IMR-90 (cell line): ENCODE results near the gene MS4A15. TPM values are rescaled to one million over a fixed set of nuclear protein-coding genes. Genes with fewer than 3 reads are reported as not detected.

Source experiments
- ATAC-seq: fragments of 200-7000 bp; cut with Tn5 transposase; 2 replicates; pipeline ENCODE4 v1.9.1; 2020; ENCODE audit warnings: low read depth, mild to moderate bottlenecking, moderate library complexity
- BruUV-seq: library from RNA; stranded (reverse); fragments of 400-500 nt; replicated peaks from 2 replicates; lab custom pipeline; 2021; lab: Mats Ljungman, UMichigan
- CTCF ChIA-PET: fragments of 300-600 bp; formaldehyde crosslinking; extraction: SDS; loops from one replicate; lab custom pipeline; 2021; ENCODE audit warnings: antibody characterized with exemption; lab: Yijun Ruan, JAX
- POLR2A ChIA-PET: fragments of 300-600 bp; sonication (Branson Sonifier 250); formaldehyde crosslinking; loops from one replicate; lab custom pipeline; 2022; ENCODE audit warnings: antibody characterized with exemption; ENCODE audit not compliant: unreplicated experiment; lab: Charles Lee
- DNase-seq: peaks from one replicate; pipeline ENCODE4 v3.0.0; 2013
- H2AFZ ChIP-seq: replicated peaks from 2 replicates; pipeline ENCODE3; 2013; ENCODE audit warnings: low read length, mild to moderate bottlenecking; ENCODE audit not compliant: poor library complexity
- H2AK5ac ChIP-seq: 2 replicates; pipeline ENCODE4 v1.6.1; 2013; ENCODE audit warnings: low read depth, low read length, inconsistent platforms
- H2AK9ac ChIP-seq: replicated peaks from 2 replicates; pipeline ENCODE3; 2013; ENCODE audit warnings: mild to moderate bottlenecking, low read depth, low read length, moderate library complexity; ENCODE audit not compliant: poor library complexity
- H2BK120ac ChIP-seq: 2 replicates; pipeline ENCODE4 v1.6.1; 2013; ENCODE audit warnings: low read depth, low read length, inconsistent platforms
- H2BK15ac ChIP-seq: 3 replicates; pipeline ENCODE4 v1.6.1; 2013; ENCODE audit warnings: low read depth, low read length, inconsistent platforms
- H2BK20ac ChIP-seq: 2 replicates; pipeline ENCODE4 v1.6.1; 2013; ENCODE audit warnings: low read depth, mild to moderate bottlenecking, inconsistent platforms, low read length, moderate library complexity
- H2BK5ac ChIP-seq: 2 replicates; pipeline ENCODE4 v1.6.1; 2013; ENCODE audit warnings: mild to moderate bottlenecking, low read depth, low read length, inconsistent platforms; ENCODE audit not compliant: poor library complexity, severe bottlenecking
- H3K14ac ChIP-seq: replicated peaks from 2 replicates; pipeline ENCODE4 v1.6.1; 2013; ENCODE audit warnings: low read depth, low read length, inconsistent platforms
- H3K18ac ChIP-seq: 2 replicates; pipeline ENCODE4 v1.6.1; 2013; ENCODE audit warnings: low read depth, low read length, control low read depth
- H3K23ac ChIP-seq: 2 replicates; pipeline ENCODE4 v1.6.1; 2013; ENCODE audit warnings: low read depth, low read length, inconsistent platforms
- H3K27ac ChIP-seq: 2 replicates; pipeline ENCODE4 v1.5.1; 2013; ENCODE audit warnings: mild to moderate bottlenecking, control low read depth, low read length; ENCODE audit not compliant: insufficient read depth
- H3K27me3 ChIP-seq: 2 replicates; pipeline ENCODE4 v1.6.1; 2013; ENCODE audit warnings: low read length; ENCODE audit not compliant: control insufficient read depth, insufficient read depth
- H3K36me3 ChIP-seq: 2 replicates; pipeline ENCODE4 v1.6.1; 2013; ENCODE audit warnings: low read length, mixed read lengths; ENCODE audit not compliant: control insufficient read depth, insufficient read depth
- H3K4ac ChIP-seq: 2 replicates; pipeline ENCODE4 v1.6.1; 2013; ENCODE audit warnings: low read depth, low read length, inconsistent platforms
- H3K4me1 ChIP-seq: 2 replicates; pipeline ENCODE4 v1.6.1; 2013; ENCODE audit warnings: low read length, mixed read lengths; ENCODE audit not compliant: control insufficient read depth, insufficient read depth
- H3K4me2 ChIP-seq: 2 replicates; pipeline ENCODE4 v1.6.1; 2013; ENCODE audit warnings: low read depth, mild to moderate bottlenecking, control low read depth, low read length, moderate library complexity
- H3K4me3 ChIP-seq: 2 replicates; pipeline ENCODE4 v1.5.1; 2013; ENCODE audit warnings: low read depth, mild to moderate bottlenecking, control low read depth, low read length, moderate library complexity; ENCODE audit not compliant: insufficient read depth
- H3K56ac ChIP-seq: 2 replicates; pipeline ENCODE4 v1.6.1; 2013; ENCODE audit warnings: low read length, inconsistent platforms; ENCODE audit not compliant: insufficient read depth; ENCODE audit errors: extremely low read depth
- H3K79me1 ChIP-seq, 2 experiments: 2 replicates each; pipeline ENCODE4 v1.6.1; 2013; ENCODE audit warnings: low read length in 2 of 2, inconsistent platforms in 1 of 2, low read depth in 1 of 2
- H3K9ac ChIP-seq: 2 replicates; pipeline ENCODE4 v1.6.1; 2013; ENCODE audit warnings: low read depth, low read length, control low read depth
- H3K9me1 ChIP-seq: 2 replicates; pipeline ENCODE4 v1.6.1; 2013; ENCODE audit warnings: low read length, inconsistent platforms; ENCODE audit not compliant: insufficient read depth
- H3K9me3 ChIP-seq: 2 replicates; pipeline ENCODE4 v1.6.1; 2013; ENCODE audit warnings: low read length; ENCODE audit not compliant: control insufficient read depth, insufficient read depth
- H4K20me1 ChIP-seq: 2 replicates; pipeline ENCODE4 v1.6.1; 2013; ENCODE audit warnings: low read length, inconsistent platforms; ENCODE audit not compliant: insufficient read depth
- H4K5ac ChIP-seq: 2 replicates; pipeline ENCODE4 v1.6.1; 2013; ENCODE audit warnings: mild to moderate bottlenecking, low read depth, low read length, control low read depth
- H4K8ac ChIP-seq, 2 experiments: 2 replicates each; pipeline ENCODE4 v1.6.1; 2013; ENCODE audit warnings: low read depth in 2 of 2, low read length in 2 of 2, control low read depth in 1 of 2, inconsistent platforms in 1 of 2
- H4K91ac ChIP-seq: 2 replicates; pipeline ENCODE4 v1.6.1; 2013; ENCODE audit warnings: low read depth, low read length, inconsistent platforms; ENCODE audit not compliant: insufficient read depth
- BHLHE40 ChIP-seq: fragments of 150-350 bp; IDR thresholded peaks from 2 replicates; pipeline ENCODE4 v1.6.1; 2016; ENCODE audit warnings: mild to moderate bottlenecking, low read depth, low read length
- CEBPB ChIP-seq: IDR thresholded peaks from 2 replicates; pipeline ENCODE4 v1.6.1; 2012; ENCODE audit warnings: low read depth, low read length, improper control_type of control experiment
- CHD1 ChIP-seq: IDR thresholded peaks from 2 replicates; pipeline ENCODE4 v1.6.1; 2012; ENCODE audit warnings: low read depth, low read length, improper control_type of control experiment
- MAFK ChIP-seq: IDR thresholded peaks from 2 replicates; pipeline ENCODE4 v1.6.1; 2012; ENCODE audit warnings: low read depth, low read length, improper control_type of control experiment
- NFE2L2 ChIP-seq: fragments of 150-350 bp; IDR thresholded peaks from 2 replicates; pipeline ENCODE4 v1.6.1; 2016; ENCODE audit warnings: low read depth, mild to moderate bottlenecking, low read length
- POLR2A ChIP-seq: IDR thresholded peaks from 2 replicates; pipeline ENCODE4 v1.6.1; 2012; ENCODE audit warnings: mild to moderate bottlenecking, low read depth, low read length
- RAD21 ChIP-seq: IDR thresholded peaks from 2 replicates; pipeline ENCODE4 v1.6.1; 2012; ENCODE audit warnings: low read length, improper control_type of control experiment
- RCOR1 ChIP-seq: IDR thresholded peaks from 2 replicates; pipeline ENCODE4 v1.6.1; 2012; ENCODE audit warnings: mild to moderate bottlenecking, low read length, improper control_type of control experiment; ENCODE audit not compliant: insufficient replicate concordance
- RFX5 ChIP-seq: IDR thresholded peaks from 2 replicates; pipeline ENCODE4 v1.8.0; 2012; ENCODE audit warnings: low read depth, mild to moderate bottlenecking, low read length, moderate library complexity
- SMC3 ChIP-seq: fragments of 150-350 bp; IDR thresholded peaks from 2 replicates; pipeline ENCODE4 v1.6.1; 2016; ENCODE audit warnings: low read depth, mild to moderate bottlenecking, antibody characterized with exemption, low read length, moderate library complexity
- WGBS, 2 experiments: methylation state at CpG; one replicate each; pipeline versions ENCODE4 v1.1.5 to v1.1.7; 2013; ENCODE audit warnings: missing lambda C conversion rate in 2 of 2; ENCODE audit not compliant: insufficient read length in 1 of 2; ENCODE audit errors: extremely low coverage in 2 of 2; 5-methylcytosine and 5-hydroxymethylcytosine counted together
- dilution Hi-C: fragments of 300-500 bp; cut with HindIII; formaldehyde crosslinking; loops from one replicate; pipeline ENCODE4 v1.14.3; 2018; ENCODE audit warnings: low sequenced_read_pairs; ENCODE audit not compliant: unreplicated experiment
- in situ Hi-C: fragments of 300-500 bp; cut with MboI; formaldehyde crosslinking; loops from 3 replicates; pipeline ENCODE4 v1.14.3; 2019; ENCODE audit warnings: low sequenced_read_pairs, inconsistent platforms, mixed read lengths
- intact Hi-C: fragments of 100-400 bp; cut with micrococcal nuclease; formaldehyde crosslinking; loops from 2 replicates; pipeline ENCODE4 v1.10.0; 2022
- polyA plus RNA-seq, 3 experiments: library from polyadenylated mRNA; depleted of rRNA; stranded (reverse); fragments of >200 nt; gene quantifications; 2 replicates each; pipeline ENCODE4 v1.2.3, GENCODE V29; 2012; ENCODE audit warnings: low replicate concordance in 1 of 3
- total RNA-seq: library from RNA; depleted of rRNA; stranded (reverse); fragments of >200 nt; gene quantifications from 2 replicates; pipeline ENCODE4 v1.2.3, GENCODE V29; 2012
- TF ChIP-seq, protein P1 (sequence below): fragments of 150-350 bp; IDR thresholded peaks from 2 replicates; pipeline ENCODE4 v1.6.1; 2017; ENCODE audit warnings: mild to moderate bottlenecking, antibody characterized with exemption, low read length, low read depth
- TF ChIP-seq, protein P2 (sequence below): conservative IDR thresholded peaks from 2 replicates; pipeline ENCODE4 v1.5.1; 2012; ENCODE audit warnings: mild to moderate bottlenecking, low read depth, low read length, improper control_type of control experiment
- TF ChIP-seq, protein P3 (sequence below): fragments of 150-350 bp; IDR thresholded peaks from 2 replicates; pipeline ENCODE4 v1.6.1; 2016; ENCODE audit warnings: low read depth, mild to moderate bottlenecking, low read length, moderate library complexity, borderline replicate concordance

Gene MS4A15
- total and polyA plus RNA-seq, 2 of the 4 experiments (the other 2 are of a cell fraction) = not detected

DNA sequence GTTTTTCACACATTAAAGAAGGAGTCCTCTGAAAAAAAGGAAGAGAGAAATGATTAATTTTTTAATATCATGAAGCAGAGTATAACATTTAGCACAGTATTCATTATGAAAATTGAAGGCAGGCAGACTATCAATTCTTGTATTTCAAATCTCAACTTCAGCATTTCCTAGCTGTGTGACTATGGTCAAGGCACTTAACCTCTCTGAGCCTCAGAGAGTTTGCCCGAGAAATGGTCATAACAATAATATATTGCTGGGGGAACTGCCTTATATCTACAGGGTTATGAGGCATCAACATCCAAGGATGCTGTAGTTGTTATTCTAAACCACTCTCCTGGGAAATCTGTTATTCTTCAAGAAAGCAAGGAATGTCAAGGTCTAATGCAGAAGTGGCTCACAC is 31.1 kb upstream of the MS4A15 start:
- Histone ChIP-seq H3K9me3 (no peaks in the 10 kb centered on the region), H3K23ac (no peak overlapping the region), H3K27ac (no peak overlapping the region), H2BK5ac (no peak overlapping the region), H3K4me3 (no peak overlapping the region), H4K20me1 (no peaks in the 10 kb centered on the region), H2BK120ac (no peak overlapping the region), H2AK9ac (no peak overlapping the region), H3K4me2 (no peak overlapping the region), H3K9me1 (no peaks in the 10 kb centered on the region), H3K14ac (no peak overlapping the region), H4K5ac (no peak overlapping the region), H3K36me3 (no peaks in the 10 kb centered on the region), H3K27me3 (no peaks in the 10 kb centered on the region), H3K56ac (no peak overlapping the region), H3K9ac (no peak overlapping the region), H3K18ac (no peak overlapping the region), H4K8ac (no peak overlapping the region), H2AFZ (no peak overlapping the region), H2AK5ac (no peak overlapping the region), H2BK20ac (no peak overlapping the region), H3K79me1 (no peaks in the 10 kb centered on the region), H4K91ac (no peak overlapping the region), H3K4me1 (no peaks in the 10 kb centered on the region), H2BK15ac (no peak overlapping the region), H3K4ac (no peak overlapping the region)
- ChIA-PET POLR2A (no interaction called here), CTCF (no interaction called here)
- dilution Hi-C loops (no loop called here), in situ Hi-C loops (no loop called here), intact Hi-C loops (no loop called here)
- no peak for DNase-seq
- TF ChIP-seq MAFK = no peak
- no peak for TF ChIP-seq POLR2A
- TF ChIP-seq, protein P1, sequence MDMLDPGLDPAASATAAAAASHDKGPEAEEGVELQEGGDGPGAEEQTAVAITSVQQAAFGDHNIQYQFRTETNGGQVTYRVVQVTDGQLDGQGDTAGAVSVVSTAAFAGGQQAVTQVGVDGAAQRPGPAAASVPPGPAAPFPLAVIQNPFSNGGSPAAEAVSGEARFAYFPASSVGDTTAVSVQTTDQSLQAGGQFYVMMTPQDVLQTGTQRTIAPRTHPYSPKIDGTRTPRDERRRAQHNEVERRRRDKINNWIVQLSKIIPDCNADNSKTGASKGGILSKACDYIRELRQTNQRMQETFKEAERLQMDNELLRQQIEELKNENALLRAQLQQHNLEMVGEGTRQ = no peak
- no peak for TF ChIP-seq SMC3
- TF ChIP-seq, protein P2, sequence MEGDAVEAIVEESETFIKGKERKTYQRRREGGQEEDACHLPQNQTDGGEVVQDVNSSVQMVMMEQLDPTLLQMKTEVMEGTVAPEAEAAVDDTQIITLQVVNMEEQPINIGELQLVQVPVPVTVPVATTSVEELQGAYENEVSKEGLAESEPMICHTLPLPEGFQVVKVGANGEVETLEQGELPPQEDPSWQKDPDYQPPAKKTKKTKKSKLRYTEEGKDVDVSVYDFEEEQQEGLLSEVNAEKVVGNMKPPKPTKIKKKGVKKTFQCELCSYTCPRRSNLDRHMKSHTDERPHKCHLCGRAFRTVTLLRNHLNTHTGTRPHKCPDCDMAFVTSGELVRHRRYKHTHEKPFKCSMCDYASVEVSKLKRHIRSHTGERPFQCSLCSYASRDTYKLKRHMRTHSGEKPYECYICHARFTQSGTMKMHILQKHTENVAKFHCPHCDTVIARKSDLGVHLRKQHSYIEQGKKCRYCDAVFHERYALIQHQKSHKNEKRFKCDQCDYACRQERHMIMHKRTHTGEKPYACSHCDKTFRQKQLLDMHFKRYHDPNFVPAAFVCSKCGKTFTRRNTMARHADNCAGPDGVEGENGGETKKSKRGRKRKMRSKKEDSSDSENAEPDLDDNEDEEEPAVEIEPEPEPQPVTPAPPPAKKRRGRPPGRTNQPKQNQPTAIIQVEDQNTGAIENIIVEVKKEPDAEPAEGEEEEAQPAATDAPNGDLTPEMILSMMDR = no peak
- TF ChIP-seq RFX5 = no peak
- TF ChIP-seq RCOR1 = no peak
- TF ChIP-seq, protein P3, sequence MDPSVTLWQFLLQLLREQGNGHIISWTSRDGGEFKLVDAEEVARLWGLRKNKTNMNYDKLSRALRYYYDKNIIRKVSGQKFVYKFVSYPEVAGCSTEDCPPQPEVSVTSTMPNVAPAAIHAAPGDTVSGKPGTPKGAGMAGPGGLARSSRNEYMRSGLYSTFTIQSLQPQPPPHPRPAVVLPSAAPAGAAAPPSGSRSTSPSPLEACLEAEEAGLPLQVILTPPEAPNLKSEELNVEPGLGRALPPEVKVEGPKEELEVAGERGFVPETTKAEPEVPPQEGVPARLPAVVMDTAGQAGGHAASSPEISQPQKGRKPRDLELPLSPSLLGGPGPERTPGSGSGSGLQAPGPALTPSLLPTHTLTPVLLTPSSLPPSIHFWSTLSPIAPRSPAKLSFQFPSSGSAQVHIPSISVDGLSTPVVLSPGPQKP = no peak
- TF ChIP-seq CHD1 = no peak
- no peak for TF ChIP-seq RAD21
- TF ChIP-seq NFE2L2 = no peak
- no peak for TF ChIP-seq CEBPB
- no peak for TF ChIP-seq BHLHE40
- no peak for ATAC-seq
- no TSS peak for BruUV-seq
- WGBS, 2 experiments = no CpG with 5 or more reads among the region's 1 CpG
